Esophagus (tissue), 2 donors: Measurements from ENCODE around the gene KRTAP19-8. TPM values are rescaled to one million over a fixed set of nuclear protein-coding genes. Genes with fewer than 3 reads are reported as not detected.

ENCODE experiments used
- H3K27ac ChIP-seq, 2 donors: one replicate each; pipeline ENCODE4 v1.5.1; 2013; ENCODE audit warnings: low read depth in 2 of 2, mild to moderate bottlenecking in 2 of 2, inconsistent platforms in 1 of 2, low read length in 1 of 2, moderate library complexity in 1 of 2
- H3K27me3 ChIP-seq, 2 donors: one replicate each; pipeline ENCODE4 v1.6.1; 2013; ENCODE audit warnings: low read length in 2 of 2, control low read depth in 1 of 2, mild to moderate bottlenecking in 1 of 2; ENCODE audit not compliant: insufficient read depth in 2 of 2, control insufficient read depth in 1 of 2
- H3K36me3 ChIP-seq, 2 donors: one replicate each; pipeline ENCODE4 v1.6.1; 2013; ENCODE audit warnings: low read length in 1 of 2; ENCODE audit not compliant: control insufficient read depth in 2 of 2, insufficient read depth in 2 of 2
- H3K4me1 ChIP-seq, 2 donors: one replicate each; pipeline ENCODE4 v1.6.1; 2013; ENCODE audit warnings: low read length in 1 of 2; ENCODE audit not compliant: control insufficient read depth in 2 of 2, insufficient read depth in 2 of 2
- H3K4me3 ChIP-seq, 2 donors: one replicate each; pipeline ENCODE4 v1.5.1; 2013; ENCODE audit warnings: low read length in 2 of 2, mild to moderate bottlenecking in 2 of 2, low read depth in 1 of 2, moderate library complexity in 1 of 2
- H3K9me3 ChIP-seq, 2 donors: one replicate each; pipeline ENCODE4 v1.6.1; 2013; ENCODE audit warnings: mild to moderate bottlenecking in 2 of 2, low read depth in 1 of 2, low read length in 1 of 2, moderate library complexity in 1 of 2; ENCODE audit not compliant: control insufficient read depth in 2 of 2, insufficient read depth in 1 of 2
- WGBS, 2 donors: extraction: QIAGEN DNeasy Blood & Tissue Kit; methylation state at CpG; one replicate each; pipeline ENCODE4 v1.1.7; 2013; 5-methylcytosine and 5-hydroxymethylcytosine counted together
- polyA plus RNA-seq, 2 donors: library from polyadenylated mRNA; stranded (reverse); fragments of 200-250 nt; gene quantifications; one replicate each; pipeline ENCODE4 v1.2.3, GENCODE V29; 2013
- donor health status: healthy with polysubstance abuse.
- donor health status: Bipolar disorder and iron deficiency.

Gene KRTAP19-8
- polyA plus RNA-seq, 2 donors: not detected

GRCh38 chr21:30990514-30991262, 47.6 kb downstream of the KRTAP19-8 start:
- no peaks in the 10 kb centered on the region for H3K4me1 ChIP-seq
- H3K4me3 ChIP-seq: no peak overlapping the region
- H3K27ac ChIP-seq: no peak overlapping the region
- H3K9me3 ChIP-seq: no peaks in the 10 kb centered on the region
- H3K36me3 ChIP-seq: no peaks in the 10 kb centered on the region
- H3K27me3 ChIP-seq: no peaks in the 10 kb centered on the region
- WGBS, 2 donors: 75 to 77% methylated on average over 5 of the region's 5 CpGs

- Histone ChIP-seq H3K9me3 (no peaks in the 10 kb centered on the region), H3K27ac (no peak overlapping the region), H3K4me3 (no peak overlapping the region), H3K4me1 (no peaks in the 10 kb centered on the region), H3K36me3 (no peaks in the 10 kb centered on the region), H3K27me3 (no peaks in the 10 kb centered on the region)
- 58 to 67% methylated on average over 1 of the region's 1 CpG for WGBS, 2 donors
Observed at GRCh38 chr21:30988706-30989105, 49.6 kb downstream of the KRTAP19-8 start.

Other genes with a start within 250 kb of the KRTAP19-8 start
- gene KRTAP8-1, start 225.2 kb downstream of the KRTAP19-8 start, polyA plus RNA-seq: not detected
- not detected for gene KRTAP7-1, start 208.7 kb downstream of the KRTAP19-8 start, polyA plus RNA-seq
- not detected for gene KRTAP11-1, start 156.9 kb downstream of the KRTAP19-8 start, polyA plus RNA-seq